ENCODE data around the gene SPAG17.

SPAG17 gene

GRCh38 chr1:118049981-118050380 lies 135.0 kb downstream of the SPAG17 start:
- DNase-seq, result no peak

- no peak for DNase-seq
These were observed 137.3 kb downstream of the SPAG17 start for GRCh38 chr1:118047650-118048224.

GRCh38 chr1:118047006-118047649 lies 137.9 kb downstream of the SPAG17 start:
- DNase-seq, result no peak

GRCh38 chr1:118043624-118044023 lies 141.4 kb downstream of the SPAG17 start:
- DNase-seq, result no peak

- no peak for DNase-seq
These were observed 142.5 kb downstream of the SPAG17 start for GRCh38 chr1:118042501-118042900.

GRCh38 chr1:118039170-118039569 lies 145.9 kb downstream of the SPAG17 start:
- no peak for DNase-seq

GRCh38 chr1:118032883-118033282 lies 152.1 kb downstream of the SPAG17 start:
- DNase-seq, result no peak

- DNase-seq, result no peak
These were observed 156.8 kb downstream of the SPAG17 start for GRCh38 chr1:118028267-118028666.

- no peak for DNase-seq
These were observed 161.8 kb downstream of the SPAG17 start for GRCh38 chr1:118023199-118023598.

GRCh38 chr1:118021668-118022067 lies 163.4 kb downstream of the SPAG17 start:
- DNase-seq, result peak; percentile 3

GRCh38 chr1:118018060-118018459 lies 167.0 kb downstream of the SPAG17 start:
- DNase-seq, result no peak

GRCh38 chr1:118013938-118014337 lies 171.1 kb downstream of the SPAG17 start:
- DNase-seq, result no peak

GRCh38 chr1:118013336-118013735 lies 171.7 kb downstream of the SPAG17 start:
- no peak for DNase-seq

GRCh38 chr1:118012515-118013124 lies 172.4 kb downstream of the SPAG17 start:
- DNase-seq, result no peak

- no peak for DNase-seq
These were observed 177.0 kb downstream of the SPAG17 start for GRCh38 chr1:118008011-118008410.

- no peak for DNase-seq
These were observed 177.6 kb downstream of the SPAG17 start for GRCh38 chr1:118007391-118007790.

- no peak for DNase-seq
These were observed 180.7 kb downstream of the SPAG17 start for GRCh38 chr1:118004312-118004711.

GRCh38 chr1:117985973-117986372 lies 199.1 kb downstream of the SPAG17 start:
- no peak for DNase-seq

GRCh38 chr1:117985239-117985638 lies 199.8 kb downstream of the SPAG17 start:
- DNase-seq, result no peak

- DNase-seq, result no peak
These were observed 203.4 kb downstream of the SPAG17 start for GRCh38 chr1:117981455-117982192.

GRCh38 chr1:117976381-117976780 lies 208.6 kb downstream of the SPAG17 start:
- no peak for DNase-seq

GRCh38 chr1:117971777-117972176 lies 213.3 kb downstream of the SPAG17 start:
- DNase-seq, result no peak

GRCh38 chr1:117970252-117970651 lies 214.8 kb downstream of the SPAG17 start:
- DNase-seq, result no peak

GRCh38 chr1:117967881-117968280 lies 217.1 kb downstream of the SPAG17 start:
- no peak for DNase-seq
